OCI-LY1 (cell line): Measurements from ENCODE around the gene P4HTM.

ENCODE experiments used
- CTCF ChIP-seq: fragments of 200-600 bp; sonication (generic), shearing (Covaris generic); IDR thresholded peaks from 2 replicates; pipeline ENCODE4 v1.5.1; 2017; ENCODE audit warnings: mild to moderate bottlenecking, antibody characterized with exemption, low read length, moderate library complexity, mixed read lengths
- EZH2 ChIP-seq: fragments of 200-600 bp; sonication (generic), shearing (Covaris generic); IDR thresholded peaks from 2 replicates; pipeline ENCODE4 v1.8.0; 2017; ENCODE audit warnings: borderline replicate concordance, mixed run types, mild to moderate bottlenecking, antibody characterized with exemption, low read length, moderate library complexity, mixed read lengths

GRCh38 chr3:48990636-48991469, 812 bp downstream of the P4HTM start:
- TF ChIP-seq CTCF, result no peak
- TF ChIP-seq EZH2, result no peak
